Colonic mucosa (tissue), 4 donors: ENCODE results near the gene PSMD10. TPM values are rescaled to one million over a fixed set of nuclear protein-coding genes. Genes with fewer than 3 reads are reported as not detected.

Experiments
- DNase-seq: peaks from one replicate; pipeline ENCODE4 v3.0.0-alpha.2; 2020
- H3K27ac ChIP-seq: fragments of 200-600 bp; one replicate; pipeline ENCODE4 v1.8.0; 2021
- H3K27me3 ChIP-seq: fragments of 200-600 bp; one replicate; pipeline ENCODE4 v1.8.0; 2021
- H3K36me3 ChIP-seq: fragments of 200-600 bp; one replicate; pipeline ENCODE4 v1.8.0; 2021
- H3K4me1 ChIP-seq: fragments of 200-600 bp; one replicate; pipeline ENCODE4 v1.8.0; 2021; ENCODE audit warnings: mild to moderate bottlenecking
- H3K4me3 ChIP-seq: fragments of 200-600 bp; one replicate; pipeline ENCODE4 v1.8.0; 2021
- H3K9ac ChIP-seq, 2 donors: one replicate each; pipeline ENCODE4 v1.7.0; 2013; ENCODE audit warnings: control low read depth in 2 of 2, low read depth in 2 of 2, low read length in 2 of 2
- H3K9me3 ChIP-seq: fragments of 200-600 bp; one replicate; pipeline ENCODE4 v1.8.0; 2021
- intact Hi-C: fragments of 100-400 bp; cut with DNase I; formaldehyde crosslinking; loops from one replicate; pipeline ENCODE4 v1.14.1; 2022
- total RNA-seq, 2 donors: library from RNA; stranded (reverse); fragmentation: NEBNext Ultra II Directional in 1 of 2; extraction: Animal tissue kit (Norgen Biotek cat#: 25700) in 1 of 2; gene quantifications; one replicate each; pipeline ENCODE4 v1.2.1, GENCODE V29; 2021
- TF ChIP-seq, protein P1 (sequence below): fragments of 200-600 bp; IDR thresholded peaks from one replicate; pipeline ENCODE4 v1.8.0; 2022; ENCODE audit warnings: antibody characterized with exemption, mild to moderate bottlenecking
- donor health status: healthy.
- donor health status: DM: no; HTN: no; CAD: no.
- donor health status: DM: no; HTN: no; CAD: no.

PSMD10 gene
- total RNA-seq, 2 donors from 2014 or later: 44.2 to 48.6 TPM

DNA sequence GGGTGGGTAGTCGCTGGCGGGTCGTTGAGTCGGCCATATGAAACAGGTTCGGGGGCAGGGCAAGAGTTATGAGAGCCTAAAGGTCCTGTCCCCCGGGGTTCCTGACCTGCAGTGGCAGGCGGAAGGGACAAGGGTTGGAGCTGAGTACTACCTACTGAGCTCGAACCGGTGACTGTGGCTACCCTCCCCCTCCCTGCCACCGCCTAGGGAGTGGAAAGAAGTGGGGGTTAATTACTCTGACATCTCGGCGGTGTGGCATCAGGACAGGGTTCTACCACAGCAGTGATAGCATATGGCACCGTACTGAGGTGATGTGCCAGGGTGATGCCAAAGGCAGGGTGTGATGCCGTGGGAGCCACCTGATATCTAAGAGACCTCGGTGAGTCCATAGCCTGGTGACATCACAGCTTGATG lies 543 bp upstream of the PSMD10 start:
- DNase-seq: no peak
- H3K27ac ChIP-seq: peak overlapping the region; percentile 25
- H3K9ac ChIP-seq: peak overlapping the region; percentile 71 to 73
- H3K27me3 ChIP-seq: no peaks in the 10 kb centered on the region
- no peaks in the 10 kb centered on the region for H3K9me3 ChIP-seq
- TF ChIP-seq, protein P1, sequence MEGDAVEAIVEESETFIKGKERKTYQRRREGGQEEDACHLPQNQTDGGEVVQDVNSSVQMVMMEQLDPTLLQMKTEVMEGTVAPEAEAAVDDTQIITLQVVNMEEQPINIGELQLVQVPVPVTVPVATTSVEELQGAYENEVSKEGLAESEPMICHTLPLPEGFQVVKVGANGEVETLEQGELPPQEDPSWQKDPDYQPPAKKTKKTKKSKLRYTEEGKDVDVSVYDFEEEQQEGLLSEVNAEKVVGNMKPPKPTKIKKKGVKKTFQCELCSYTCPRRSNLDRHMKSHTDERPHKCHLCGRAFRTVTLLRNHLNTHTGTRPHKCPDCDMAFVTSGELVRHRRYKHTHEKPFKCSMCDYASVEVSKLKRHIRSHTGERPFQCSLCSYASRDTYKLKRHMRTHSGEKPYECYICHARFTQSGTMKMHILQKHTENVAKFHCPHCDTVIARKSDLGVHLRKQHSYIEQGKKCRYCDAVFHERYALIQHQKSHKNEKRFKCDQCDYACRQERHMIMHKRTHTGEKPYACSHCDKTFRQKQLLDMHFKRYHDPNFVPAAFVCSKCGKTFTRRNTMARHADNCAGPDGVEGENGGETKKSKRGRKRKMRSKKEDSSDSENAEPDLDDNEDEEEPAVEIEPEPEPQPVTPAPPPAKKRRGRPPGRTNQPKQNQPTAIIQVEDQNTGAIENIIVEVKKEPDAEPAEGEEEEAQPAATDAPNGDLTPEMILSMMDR: no peak
- peak overlapping the region; percentile 48 for H3K4me3 ChIP-seq
- H3K36me3 ChIP-seq: no peaks in the 10 kb centered on the region
- no peaks in the 10 kb centered on the region for H3K4me1 ChIP-seq
- intact Hi-C loops: no loop called here

DNA sequence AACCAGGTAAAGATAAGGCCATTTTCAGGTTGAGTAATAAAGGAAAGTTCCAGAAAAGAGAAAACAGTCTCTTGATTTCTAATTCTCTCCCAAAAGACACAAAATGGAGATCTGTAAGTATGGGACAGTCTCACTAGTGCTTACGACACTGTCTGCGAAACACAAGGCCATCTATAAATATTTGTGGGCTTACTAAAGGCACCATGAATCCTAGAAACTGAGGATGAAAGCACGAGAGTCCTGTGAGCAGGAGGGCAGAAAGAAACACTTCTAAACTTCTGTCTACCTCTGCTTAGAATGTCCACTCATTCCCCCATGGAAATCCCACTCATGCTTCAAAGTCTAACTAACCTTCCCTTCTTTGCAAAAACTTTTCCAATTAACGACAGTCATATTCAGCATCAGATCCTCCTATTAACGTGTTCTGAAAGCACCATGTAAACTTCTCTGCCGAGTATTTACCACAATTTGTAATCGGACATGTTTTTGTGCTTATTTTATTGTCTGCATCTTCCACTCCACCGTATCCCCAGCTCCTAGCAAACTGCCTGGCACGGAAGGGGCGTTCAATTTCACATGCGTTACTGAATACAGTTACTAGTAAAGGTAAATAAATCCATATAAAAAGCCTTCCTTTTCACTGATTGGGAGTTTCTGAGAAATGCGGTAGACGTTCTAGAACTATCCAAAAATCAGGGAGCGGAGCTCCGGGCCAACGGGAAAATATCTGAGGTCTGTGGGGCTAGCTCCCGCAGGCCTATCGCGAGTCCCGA lies 665 bp downstream of the PSMD10 start:
- H3K36me3 ChIP-seq: no peaks in the 10 kb centered on the region
- TF ChIP-seq, protein P1: no peak
- peak overlapping the region; percentile 48 for H3K4me3 ChIP-seq
- H3K4me1 ChIP-seq: no peaks in the 10 kb centered on the region
- H3K27ac ChIP-seq: peak overlapping the region; percentile 70
- H3K9ac ChIP-seq: peak overlapping the region; percentile 76 to 81
- no peak for DNase-seq
- no peaks in the 10 kb centered on the region for H3K9me3 ChIP-seq
- no peaks in the 10 kb centered on the region for H3K27me3 ChIP-seq
- intact Hi-C loops: no loop called here

DNA sequence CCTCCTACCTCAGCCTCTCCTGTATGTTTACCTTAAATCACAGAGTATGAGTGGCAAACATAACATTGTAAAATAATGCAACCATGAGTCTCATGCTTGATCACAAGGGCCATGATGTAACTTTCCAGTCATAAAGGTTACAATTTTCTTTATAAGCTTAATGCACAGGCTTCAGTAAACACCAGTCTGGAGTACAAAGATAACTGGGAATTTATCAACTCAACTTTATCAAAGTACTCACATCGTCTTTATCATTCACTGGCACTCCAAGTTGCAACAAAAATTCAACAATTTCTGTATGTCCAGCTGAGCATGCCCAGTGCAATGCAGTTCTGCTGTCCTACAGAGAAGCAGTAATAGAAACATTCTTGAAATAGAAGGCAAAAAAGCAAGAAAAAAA lies 2.8 kb downstream of the PSMD10 start:
- DNase-seq: no peak
- Histone ChIP-seq H3K9ac (no peak overlapping the region), H3K27me3 (no peaks in the 10 kb centered on the region)

DNA sequence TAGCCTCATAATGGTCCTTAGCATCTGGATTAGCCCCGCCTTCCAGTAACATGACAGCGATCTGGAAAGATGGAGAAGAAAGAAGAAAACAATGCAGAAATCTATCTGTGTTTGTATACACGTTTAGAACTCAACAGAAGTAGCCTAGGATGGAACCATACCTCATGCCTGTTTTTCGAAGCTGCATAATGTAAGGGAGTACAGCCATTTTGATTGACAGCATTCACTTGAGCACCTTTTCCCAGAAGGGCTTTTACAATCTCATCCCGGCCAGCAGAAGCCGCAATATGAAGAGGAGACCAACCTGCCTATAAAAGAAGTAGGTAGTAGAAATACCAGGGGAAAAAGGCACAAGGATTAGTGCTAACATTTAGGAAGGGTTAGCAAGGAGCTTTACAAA lies 3.5 kb downstream of the PSMD10 start:
- TF ChIP-seq, protein P1: no peak

More for the DNA sequence above, 2.8 kb downstream of the PSMD10 start:
- Histone ChIP-seq H3K9me3 (no peaks in the 10 kb centered on the region), H3K4me3 (no peak overlapping the region), H3K36me3 (no peaks in the 10 kb centered on the region), H3K27ac (no peak overlapping the region), H3K4me1 (no peaks in the 10 kb centered on the region)
- TF ChIP-seq, protein P1: no peak
- intact Hi-C loops: no loop called here

DNA sequence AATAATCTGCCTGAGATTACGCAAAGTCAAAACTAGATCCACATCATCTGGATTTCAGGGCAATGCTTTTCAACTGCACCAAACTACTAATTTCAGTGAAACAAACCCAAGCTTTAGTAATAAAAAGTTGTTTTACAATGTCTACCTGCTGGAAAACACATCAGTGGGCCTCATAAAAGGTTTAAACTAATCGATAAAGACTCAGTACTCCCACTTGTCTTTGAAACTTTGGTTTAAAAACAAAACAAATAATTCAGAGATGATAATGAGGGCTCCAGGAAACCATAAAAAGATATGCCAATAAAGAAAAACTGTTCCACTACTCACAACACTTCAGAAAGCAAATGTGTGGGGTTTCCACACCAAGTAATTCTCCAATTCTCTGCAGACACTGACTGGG lies 10.2 kb downstream of the PSMD10 start:
- H3K27ac ChIP-seq: no peak overlapping the region
- H3K9ac ChIP-seq: no peak overlapping the region
- TF ChIP-seq, protein P1: no peak
- H3K36me3 ChIP-seq: no peaks in the 10 kb centered on the region
- no peak overlapping the region for H3K4me3 ChIP-seq
- H3K9me3 ChIP-seq: no peaks in the 10 kb centered on the region
- DNase-seq: no peak
- intact Hi-C loops: no loop called here
- no peaks in the 10 kb centered on the region for H3K27me3 ChIP-seq
- H3K4me1 ChIP-seq: no peaks in the 10 kb centered on the region

More for the DNA sequence above, 3.5 kb downstream of the PSMD10 start:
- no peaks in the 10 kb centered on the region for H3K27me3 ChIP-seq
- no peak overlapping the region for H3K4me3 ChIP-seq
- no peaks in the 10 kb centered on the region for H3K4me1 ChIP-seq
- no peaks in the 10 kb centered on the region for H3K36me3 ChIP-seq
- H3K9me3 ChIP-seq: no peaks in the 10 kb centered on the region
- DNase-seq: no peak
- H3K9ac ChIP-seq: no peak overlapping the region
- H3K27ac ChIP-seq: no peak overlapping the region
- intact Hi-C loops: no loop called here
